Cardiac muscle cell (in vitro differentiated cells and primary cell): ENCODE results near the gene CHI3L2. TPM values are rescaled to one million over a fixed set of nuclear protein-coding genes. Genes with fewer than 3 reads are reported as not detected.
"Not testable (repeated sequence)": the region's sequence is repeated elsewhere in the genome, so short reads cannot be mapped to it uniquely, and the experiment has no call there.

Source experiments
- DNase-seq, 2 donors: peaks; one replicate each; pipeline versions ENCODE4 v3.0.0 to v3.0.0-alpha.2; 2010 to 2017; ENCODE audit warnings: low read depth in 1 of 2, low spot score in 1 of 2
- H3K27ac ChIP-seq: fragments of 200-600 bp; sonication (generic); 2 replicates; pipeline ENCODE4 v1.5.1; 2016
- H3K27me3 ChIP-seq: fragments of 200-600 bp; sonication (generic); 2 replicates; pipeline ENCODE4 v1.6.0; 2016; ENCODE audit warnings: control low read depth
- H3K36me3 ChIP-seq: fragments of 200-600 bp; sonication (generic); 2 replicates; pipeline ENCODE4 v1.5.1; 2016; ENCODE audit warnings: control low read depth
- H3K4me1 ChIP-seq: fragments of 200-600 bp; sonication (generic); 2 replicates; pipeline ENCODE4 v1.8.1; 2017; ENCODE audit warnings: low read depth, mild to moderate bottlenecking, mixed run types
- H3K4me3 ChIP-seq: fragments of 200-600 bp; sonication (generic); 2 replicates; pipeline ENCODE4 v1.5.1; 2016; ENCODE audit warnings: mild to moderate bottlenecking
- H3K9me3 ChIP-seq: fragments of 200-600 bp; sonication (generic); 2 replicates; pipeline ENCODE4 v1.5.1; 2017; ENCODE audit warnings: low read depth, mild to moderate bottlenecking, control low read depth
- CTCF ChIP-seq: IDR thresholded peaks from 2 replicates; pipeline ENCODE4 v1.5.1; 2012; ENCODE audit warnings: low read depth, mild to moderate bottlenecking, low read length
- polyA plus RNA-seq: library from polyadenylated mRNA; unstranded; fragments of >200 nt; fragmentation: Nextera tagmentation; extraction: Ambion mirVana; gene quantifications from 2 replicates; pipeline ENCODE4 v1.2.1, GENCODE V29; 2016
- total RNA-seq: library from RNA; depleted of rRNA; stranded (reverse); fragments of >200 nt; gene quantifications from 2 replicates; pipeline ENCODE4 v1.2.3, GENCODE V29; 2016

The CHI3L2 gene
- total and polyA plus RNA-seq, 2 experiments from 2014 or later: 0.50 TPM; not detected in 1

- no peak for DNase-seq
- Histone ChIP-seq H3K27ac (no peak overlapping the region), H3K36me3 (no peaks in the 10 kb centered on the region), H3K9me3 (no peaks in the 10 kb centered on the region), H3K27me3 (no peaks in the 10 kb centered on the region), H3K4me1 (peaks cover 17% of the 10 kb centered on the region), H3K4me3 (no peak overlapping the region)
- no peak for TF ChIP-seq CTCF
Measured at GRCh38 chr1:111214884-111215283, 12.6 kb upstream of the CHI3L2 start.

GRCh38 chr1:111215285-111215684, 12.2 kb upstream of the CHI3L2 start:
- not testable (repeated sequence) for H3K27ac ChIP-seq

GRCh38 chr1:111216751-111217150, 10.8 kb upstream of the CHI3L2 start:
- Histone ChIP-seq H3K27ac (no peak overlapping the region), H3K27me3 (no peaks in the 10 kb centered on the region)

More at GRCh38 chr1:111215285-111215684, 12.2 kb upstream of the CHI3L2 start:
- H3K36me3 ChIP-seq, H3K9me3 ChIP-seq, H3K4me3 ChIP-seq, H3K27me3 ChIP-seq, DNase-seq: not testable (repeated sequence)
- H3K4me1 ChIP-seq: peaks cover 20% of the 10 kb centered on the region

GRCh38 chr1:111217183-111217910, 10.2 kb upstream of the CHI3L2 start:
- DNase-seq: no peak
- Histone ChIP-seq H3K4me1 (peaks cover 20% of the 10 kb centered on the region), H3K4me3 (no peak overlapping the region), H3K36me3 (no peaks in the 10 kb centered on the region), H3K27me3 (no peaks in the 10 kb centered on the region), H3K27ac (no peak overlapping the region), H3K9me3 (no peaks in the 10 kb centered on the region)
- no peak for TF ChIP-seq CTCF

More at GRCh38 chr1:111216751-111217150, 10.8 kb upstream of the CHI3L2 start:
- no peak for TF ChIP-seq CTCF
- DNase-seq: no peak
- Histone ChIP-seq H3K4me1 (peaks cover 20% of the 10 kb centered on the region), H3K9me3 (no peaks in the 10 kb centered on the region), H3K36me3 (no peaks in the 10 kb centered on the region), H3K4me3 (no peak overlapping the region)

GRCh38 chr1:111218701-111219556, 8.6 kb upstream of the CHI3L2 start:
- Histone ChIP-seq H3K9me3 (no peaks in the 10 kb centered on the region), H3K27ac (peak overlapping the region; percentile 72), H3K27me3 (no peaks in the 10 kb centered on the region), H3K4me1 (peaks cover 20% of the 10 kb centered on the region), H3K36me3 (no peaks in the 10 kb centered on the region), H3K4me3 (no peak overlapping the region)
- no peak for DNase-seq
- TF ChIP-seq CTCF: no peak
